ENCODE data around the gene SH3TC1. TPM values are rescaled to one million over a fixed set of nuclear protein-coding genes. Genes with fewer than 3 reads are reported as not detected.

The SH3TC1 gene
- 100 to 1,000 TPM in 2 of 6 donors, 10 to 100 TPM in 4; 34.1 to 193 (median 81.4) TPM for total RNA-seq

GRCh38 chr4:8198906-8199593 lies at the start of gene SH3TC1:
Gene SH3TC1 (plus strand): TSS chr4:8199290. CDS start chr4:8205195, 5,905 bp downstream.
- peaks cover 41 to 72% (median 57%) of the 10 kb centered on the region in 4 donors for H3K4me1 ChIP-seq
- peak within 1 kb of the TSS; percentile 85 to 90 (median 88) for H3K27ac ChIP-seq
- DNase-seq (peak; percentile 94 to 96), ATAC-seq (ENCODE audit: low FRiP score in 2 of 2) (peak; percentile 92 to 94)
- WGBS, 2 donors: 0 to 6% methylated on average over 5 to 17 of the region's 32 CpGs
- no peaks in the 10 kb centered on the region for H3K9me3 ChIP-seq
- TF ChIP-seq CTCF (IDR thresholded peaks at IDR 0.05) (peak in 2 of 6 experiments; percentile 10 to 11), EP300 (IDR thresholded peaks at IDR 0.05) (peak in 1 of 4 donors; percentile 71), POLR2A (IDR thresholded peaks at IDR 0.05) (peak in 3 of 4 donors; percentile 69 to 96 (median 78)), POLR2AphosphoS5 (IDR thresholded peaks at IDR 0.05) (peak; percentile 84 to 90)
- no peaks in the 10 kb centered on the region for H3K36me3 ChIP-seq
- H3K4me3 ChIP-seq: peak within 1 kb of the TSS; percentile 45 to 67 (median 54)
- H3K27me3 ChIP-seq: no peaks in the 10 kb centered on the region

- Histone ChIP-seq H3K27me3 (no peaks in the 10 kb centered on the region), H3K27ac (no peak overlapping the region), H3K4me1 (peaks cover 0 to 8% (median 4%) of the 10 kb centered on the region in 4 donors), H3K9me3 (no peaks in the 10 kb centered on the region), H3K4me3 (no peak overlapping the region), H3K36me3 (no peaks in the 10 kb centered on the region)
- DNase-seq (no peak), ATAC-seq (ENCODE audit: low FRiP score in 2 of 2) (no peak)
- TF ChIP-seq EP300 (IDR thresholded peaks at IDR 0.05) (no peak), POLR2AphosphoS5 (IDR thresholded peaks at IDR 0.05) (no peak), POLR2A (IDR thresholded peaks at IDR 0.05) (no peak), CTCF (IDR thresholded peaks at IDR 0.05) (no peak)
- 74 to 80% methylated on average over 7 of the region's 7 CpGs for WGBS, 2 donors
These were observed 49.4 kb upstream of the SH3TC1 start for GRCh38 chr4:8149664-8150063.

GRCh38 chr4:8150152-8151090 lies 48.7 kb upstream of the SH3TC1 start:
- H3K4me1 ChIP-seq: peaks cover 0 to 8% (median 1%) of the 10 kb centered on the region in 4 donors
- ATAC-seq (ENCODE audit: low FRiP score in 2 of 2) (no peak), DNase-seq (no peak)
- no peaks in the 10 kb centered on the region for H3K9me3 ChIP-seq
- H3K27ac ChIP-seq: no peak overlapping the region
- no peaks in the 10 kb centered on the region for H3K27me3 ChIP-seq
- TF ChIP-seq CTCF (IDR thresholded peaks at IDR 0.05) (no peak), POLR2AphosphoS5 (IDR thresholded peaks at IDR 0.05) (no peak), POLR2A (IDR thresholded peaks at IDR 0.05) (no peak), EP300 (IDR thresholded peaks at IDR 0.05) (no peak)
- no peaks in the 10 kb centered on the region for H3K36me3 ChIP-seq
- WGBS, 2 donors: 80 to 87% methylated on average over 13 to 29 of the region's 29 CpGs
- no peak overlapping the region for H3K4me3 ChIP-seq

GRCh38 chr4:8151165-8151650 lies 47.9 kb upstream of the SH3TC1 start:
- 89 to 95% methylated on average over 4 to 15 of the region's 15 CpGs for WGBS, 2 donors
- no peak overlapping the region for H3K4me3 ChIP-seq

More at GRCh38 chr4:8151165-8151650, 47.9 kb upstream of the SH3TC1 start:
- Histone ChIP-seq H3K9me3 (no peaks in the 10 kb centered on the region), H3K27ac (no peak overlapping the region), H3K4me1 (peaks cover 0 to 2% (median under 1%) of the 10 kb centered on the region in 4 donors), H3K27me3 (no peaks in the 10 kb centered on the region), H3K36me3 (no peaks in the 10 kb centered on the region)
- TF ChIP-seq POLR2AphosphoS5 (IDR thresholded peaks at IDR 0.05): no peak
- TF ChIP-seq POLR2A (IDR thresholded peaks at IDR 0.05): no peak
- TF ChIP-seq EP300 (IDR thresholded peaks at IDR 0.05): no peak
- no peak for TF ChIP-seq CTCF (IDR thresholded peaks at IDR 0.05)
- no peak for ATAC-seq (ENCODE audit: low FRiP score in 2 of 2)
- no peak for DNase-seq
